Renal cortex interstitium (tissue), 11 donors: ENCODE measurements around the gene CHAC1. TPM values are rescaled to one million over a fixed set of nuclear protein-coding genes. Genes with fewer than 3 reads are reported as not detected.

Experiments
- DNase-seq, 11 donors: peaks; one replicate each; pipeline ENCODE4 v3.0.0-alpha.2; 2013; ENCODE audit warnings: low read depth in 9 of 11, low spot score in 4 of 11; ENCODE audit errors: extremely low read depth in 1 of 11
- polyA plus RNA-seq, 3 donors: library from polyadenylated mRNA; unstranded; fragments of 120-200 nt; gene quantifications; one replicate each; pipeline ENCODE4 v1.2.1, GENCODE V29; 2013; ENCODE audit not compliant: insufficient read length in 3 of 3

Gene CHAC1
- polyA plus RNA-seq, 3 donors = 2.3 to 3.2 (median 2.4) TPM

- no peak for DNase-seq
These were observed 11.4 kb downstream of the CHAC1 start for GRCh38 chr15:40964634-40965033.

- no peak for DNase-seq
These were observed 15.2 kb downstream of the CHAC1 start for GRCh38 chr15:40968290-40969085.

DNA sequence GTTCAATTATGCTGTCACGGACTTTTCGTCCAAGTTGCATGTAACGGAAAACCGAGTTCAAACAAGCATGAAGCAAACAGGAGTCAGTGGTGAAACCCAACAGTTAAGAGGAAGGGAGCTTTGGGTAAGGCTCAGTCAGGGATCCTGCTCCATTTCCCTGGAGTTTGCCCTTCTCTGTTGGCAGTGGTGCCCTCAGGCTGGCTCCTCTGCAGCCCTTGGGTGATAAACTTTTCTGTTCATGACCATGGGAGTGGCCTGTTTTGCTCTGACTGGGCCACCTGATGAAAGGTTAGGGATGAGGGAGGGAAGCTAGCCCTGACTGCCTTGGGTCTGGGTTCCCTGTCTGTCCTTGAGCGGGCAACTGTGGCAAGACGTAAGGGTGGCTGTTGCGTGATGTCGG is 16.1 kb downstream of the CHAC1 start:
- DNase-seq = no peak

GRCh38 chr15:40974879-40975278 is 21.6 kb downstream of the CHAC1 start:
- no peak for DNase-seq

- DNase-seq = no peak
These were observed 23.5 kb downstream of the CHAC1 start for GRCh38 chr15:40976819-40977218.

DNA sequence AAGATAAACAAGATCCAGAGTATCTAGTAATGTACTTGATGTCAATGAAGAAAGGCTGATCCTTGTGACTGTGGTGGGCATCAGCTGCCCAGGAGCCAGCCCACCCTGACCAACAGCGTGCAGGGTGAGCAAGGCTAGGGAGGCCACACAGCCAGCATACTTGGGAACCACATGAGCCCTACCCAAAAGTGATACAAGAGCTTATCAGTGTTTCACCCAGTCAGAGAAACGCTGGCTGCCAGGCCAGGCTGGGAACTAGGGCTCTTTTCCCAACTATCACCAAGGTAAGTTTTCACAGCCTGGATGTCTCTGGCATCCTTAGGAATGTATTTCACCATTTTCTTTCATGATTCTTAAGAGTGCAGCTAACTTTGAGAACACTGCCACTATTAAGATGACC is 24.9 kb downstream of the CHAC1 start:
- DNase-seq = no peak

DNA sequence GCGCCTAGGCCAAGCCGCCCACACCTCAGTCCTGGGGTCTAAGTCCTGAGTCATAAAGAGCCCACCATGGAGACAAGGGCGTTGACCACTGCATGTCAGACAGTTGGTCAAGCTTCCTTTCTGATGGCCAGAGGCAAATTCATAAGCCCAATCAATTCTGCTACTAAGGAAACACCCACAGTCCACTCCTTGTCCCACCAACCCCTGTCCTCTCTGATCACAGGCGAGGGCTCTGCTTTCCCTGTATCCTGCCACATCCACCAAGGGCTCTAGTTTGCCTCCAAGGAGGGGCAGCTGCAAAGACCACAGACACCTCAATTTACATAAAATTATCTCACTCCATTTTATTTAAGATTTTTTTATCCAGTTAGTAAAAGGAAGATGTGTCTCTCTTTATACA is 25.3 kb downstream of the CHAC1 start:
- no peak for DNase-seq

GRCh38 chr15:40981186-40981585 is 27.9 kb downstream of the CHAC1 start:
- DNase-seq = no peak

- no peak for DNase-seq
These were observed 29.6 kb downstream of the CHAC1 start for GRCh38 chr15:40982855-40983254.

DNA sequence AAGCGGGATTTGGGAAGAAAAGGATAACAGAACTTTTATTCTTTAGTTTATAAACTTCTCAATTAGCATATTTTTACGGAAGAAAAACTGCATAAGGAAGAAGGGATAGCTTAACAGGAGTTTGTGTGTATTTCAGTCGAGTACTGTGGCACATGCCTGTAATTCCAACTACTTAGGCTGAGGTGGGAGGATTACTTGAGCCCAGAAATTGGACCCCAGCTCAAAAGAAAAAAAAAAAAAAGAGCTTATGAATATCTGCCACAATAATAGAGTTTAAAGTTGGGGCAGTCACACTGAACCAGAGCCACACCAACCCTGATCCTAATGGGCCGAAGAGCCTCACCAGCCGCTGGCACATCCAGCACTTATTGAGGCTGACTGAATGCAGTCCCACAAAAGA is 31.1 kb downstream of the CHAC1 start:
- no peak for DNase-seq

DNA sequence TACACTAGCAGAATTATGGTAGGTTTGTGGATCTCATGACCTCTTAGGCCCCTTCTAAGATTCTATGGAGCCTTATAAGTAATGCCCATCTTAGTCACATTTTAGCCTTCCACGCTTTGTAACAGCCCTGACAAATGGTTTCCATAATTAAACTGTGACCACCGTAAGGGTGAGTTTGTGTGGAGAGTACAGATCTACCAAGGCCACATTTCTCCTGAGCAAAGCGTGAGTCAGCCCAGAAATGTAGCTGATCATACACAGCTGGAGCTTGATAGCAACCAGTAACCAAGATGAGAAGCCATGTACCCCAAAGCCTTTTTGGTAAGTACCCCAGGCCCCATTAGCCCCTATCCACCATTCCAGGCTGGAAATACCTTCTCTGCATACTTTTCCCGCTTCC is 31.7 kb downstream of the CHAC1 start:
- no peak for DNase-seq

DNA sequence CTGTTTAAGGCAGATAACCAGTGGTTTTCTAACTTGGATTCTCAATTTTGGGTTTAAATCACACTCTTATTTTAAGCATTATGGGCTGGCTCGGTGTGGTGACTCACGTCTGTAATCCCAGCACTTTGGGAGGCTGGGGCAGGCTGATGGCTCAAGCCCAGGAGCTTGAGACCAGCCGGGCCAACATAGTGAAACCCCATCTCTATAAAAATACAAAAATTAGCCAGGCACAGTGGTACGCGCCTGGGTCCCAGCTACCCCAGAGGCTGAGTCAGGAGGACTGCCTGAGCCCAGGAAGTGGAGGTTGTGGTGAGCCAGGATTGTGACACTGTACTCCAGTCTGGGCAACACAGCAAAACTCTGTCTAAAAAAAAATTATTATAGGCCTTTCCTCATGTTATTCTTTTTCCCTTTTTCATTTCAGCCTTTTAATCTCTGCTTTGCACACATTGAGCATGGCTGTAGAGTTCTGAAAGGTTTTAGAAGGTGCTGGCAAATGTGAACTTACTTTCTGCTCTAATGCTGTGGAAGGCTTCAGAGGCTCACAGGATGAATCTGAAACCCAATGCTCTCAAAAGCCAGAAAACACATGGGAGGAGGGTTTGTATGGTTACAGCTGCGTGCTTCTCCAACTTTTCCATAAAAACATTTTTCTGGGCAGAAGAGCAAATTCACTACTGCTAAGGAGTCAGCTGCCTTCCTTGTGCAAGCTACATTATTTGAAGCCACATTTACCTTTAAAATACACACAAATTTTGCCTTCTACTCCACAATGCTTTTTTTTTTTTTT is 32.5 kb downstream of the CHAC1 start:
- no peak for DNase-seq

- no peak for DNase-seq
These were observed 33.5 kb downstream of the CHAC1 start for GRCh38 chr15:40986820-40987219.

DNA sequence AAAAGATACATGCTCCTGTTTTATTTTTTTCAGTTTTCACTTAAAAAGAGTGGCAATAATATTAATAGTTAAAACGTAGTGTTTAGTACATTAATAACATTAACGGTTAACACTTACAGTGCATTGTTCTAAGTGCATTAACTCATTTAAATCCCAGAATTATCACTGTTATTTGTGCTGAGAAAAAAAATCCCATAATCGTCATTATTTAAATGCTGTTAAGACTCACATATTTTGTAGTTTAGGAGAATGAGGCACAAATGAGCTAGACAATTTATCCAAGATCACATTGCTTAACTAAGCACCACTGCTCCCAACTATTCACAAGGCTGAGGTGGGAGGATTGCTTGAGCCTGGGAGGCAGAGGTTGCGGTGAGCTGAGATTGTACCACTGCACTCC is 34.9 kb downstream of the CHAC1 start:
- no peak for DNase-seq

DNA sequence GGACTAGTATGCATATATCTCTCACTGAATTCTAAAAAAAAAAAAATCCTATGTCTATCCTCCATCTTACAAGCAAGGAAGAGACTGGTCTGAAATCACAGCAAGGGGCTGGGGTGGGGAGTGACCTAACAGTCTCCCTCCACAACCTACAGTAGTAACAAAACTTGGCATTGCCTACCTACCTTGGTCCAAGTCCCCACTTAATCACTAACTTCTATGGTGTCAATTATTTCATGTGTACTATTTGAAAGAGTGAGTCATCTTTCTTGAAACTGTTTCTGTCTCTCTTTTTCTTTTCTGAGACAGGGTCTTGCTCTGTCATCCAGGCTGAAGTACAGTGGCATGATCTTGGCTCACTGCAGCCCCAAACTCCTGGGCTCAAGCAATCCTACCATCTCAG is 36.8 kb downstream of the CHAC1 start:
- DNase-seq = no peak

DNA sequence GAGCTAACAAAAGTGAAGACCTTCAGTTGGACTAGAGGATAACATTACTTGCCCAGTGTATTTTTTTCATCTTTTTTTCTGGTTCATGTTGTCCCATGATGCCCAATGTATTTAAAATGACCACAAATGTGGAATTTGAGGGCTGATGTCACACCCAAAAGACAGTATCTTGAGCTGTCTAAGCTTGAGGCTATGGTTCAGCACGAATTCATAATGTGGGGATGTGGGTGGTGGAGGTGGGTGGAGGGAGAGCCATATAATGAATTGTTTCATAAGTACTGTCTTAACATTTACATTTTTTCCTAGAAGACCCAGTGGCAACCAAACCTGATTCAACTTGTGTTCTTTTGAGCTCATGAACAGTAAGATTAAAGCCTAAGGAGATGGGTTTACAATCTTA is 37.5 kb downstream of the CHAC1 start:
- no peak for DNase-seq

DNA sequence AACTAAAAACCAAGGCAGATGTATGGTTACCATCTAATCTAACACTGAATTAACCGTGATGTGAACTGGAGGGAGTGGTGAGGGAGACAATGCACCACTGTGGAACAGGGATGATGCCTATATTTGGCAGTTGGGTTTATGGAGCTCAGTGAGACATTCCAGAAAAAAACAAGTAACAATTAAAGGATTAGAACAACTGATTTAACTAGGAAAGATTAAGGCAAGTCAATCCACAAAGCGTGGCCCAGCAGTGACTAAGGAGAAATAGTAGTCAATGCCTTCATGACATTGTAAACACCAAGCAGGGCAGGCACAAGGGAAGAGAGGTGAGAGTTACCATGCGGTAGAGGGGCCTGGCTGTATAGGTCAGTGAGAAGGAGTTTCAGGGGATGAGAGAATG is 38.1 kb downstream of the CHAC1 start:
- DNase-seq = no peak

GRCh38 chr15:40992241-40992741 is 39.0 kb downstream of the CHAC1 start:
- DNase-seq = peak; percentile 32 to 72 (median 53)

DNA sequence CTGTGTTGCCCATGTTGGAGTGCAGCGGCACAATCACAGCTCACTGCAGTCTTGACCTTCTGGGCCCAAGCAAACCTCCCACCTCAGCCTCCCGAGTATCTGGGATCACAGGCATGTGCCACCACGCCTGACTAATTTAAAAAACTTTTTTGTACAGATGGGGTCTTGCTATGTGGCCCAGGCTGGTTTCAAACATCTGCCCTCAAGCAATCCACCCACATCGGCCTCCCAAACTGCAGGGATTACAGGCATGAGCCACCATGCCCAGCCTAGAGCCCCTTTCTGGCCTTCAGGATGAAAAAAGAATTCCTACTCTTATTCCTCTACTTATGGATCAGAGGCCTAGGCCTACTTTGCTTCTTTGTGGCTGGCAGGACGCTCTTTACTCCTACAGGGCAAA is 39.6 kb downstream of the CHAC1 start:
- DNase-seq = no peak

DNA sequence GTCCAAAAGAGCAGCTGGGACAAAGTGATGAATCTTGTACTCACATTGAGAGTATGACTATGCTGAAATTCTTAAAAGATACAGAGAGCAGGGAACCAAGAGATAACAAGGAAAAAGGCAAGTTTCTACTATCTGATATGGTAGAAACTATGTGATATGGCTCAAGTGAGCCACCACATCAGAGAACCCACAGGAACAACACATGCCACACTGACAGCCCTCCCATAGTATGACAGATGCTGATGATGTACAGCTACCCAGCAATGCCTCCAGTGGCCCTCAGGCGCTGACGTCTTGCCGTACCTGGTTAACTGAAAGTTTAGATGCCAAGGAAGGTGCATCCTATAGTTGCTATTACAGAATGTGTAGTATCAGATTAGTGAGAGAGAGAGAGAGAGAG is 42.4 kb downstream of the CHAC1 start:
- DNase-seq = no peak
